Neutrophil (primary cell): Measurements from ENCODE around the gene HERPUD1.

Experiments
- H3K27ac ChIP-seq: fragments of 200-600 bp; sonication (generic); 2 replicates; pipeline ENCODE4 v1.5.1; 2016; ENCODE audit warnings: mild to moderate bottlenecking, moderate library complexity
- H3K27me3 ChIP-seq: fragments of 200-600 bp; sonication (generic); 2 replicates; pipeline ENCODE4 v1.6.0; 2016; ENCODE audit warnings: mild to moderate bottlenecking
- H3K36me3 ChIP-seq: fragments of 200-600 bp; sonication (generic); 2 replicates; pipeline ENCODE4 v1.5.1; 2017
- H3K4me1 ChIP-seq, 2 experiments: fragments of 200-600 bp in 1 of 2; sonication (generic) in 1 of 2; 1 replicate in 1 of 2; 2 replicates in 1 of 2; pipeline versions ENCODE4 v1.5.1 to v1.6.1; 2013 to 2016; ENCODE audit warnings: low read depth in 1 of 2, low read length in 1 of 2, mild to moderate bottlenecking in 1 of 2, moderate library complexity in 1 of 2; ENCODE audit not compliant: control insufficient read depth in 1 of 2, insufficient read depth in 1 of 2
- H3K4me3 ChIP-seq, 2 experiments: fragments of 200-600 bp in 1 of 2; sonication (generic) in 1 of 2; 1 replicate in 1 of 2; 2 replicates in 1 of 2; pipeline ENCODE4 v1.5.1; 2013 to 2016; ENCODE audit warnings: low read depth in 1 of 2, low read length in 1 of 2, mild to moderate bottlenecking in 1 of 2, moderate library complexity in 1 of 2
- H3K9me3 ChIP-seq: fragments of 200-600 bp; sonication (generic); 2 replicates; pipeline ENCODE4 v1.5.1; 2016
- TF ChIP-seq, protein P1 (sequence below): fragments of 200-600 bp; sonication (generic); IDR thresholded peaks from 2 replicates; pipeline ENCODE4 v1.5.1; 2016; ENCODE audit warnings: antibody characterized with exemption

Gene HERPUD1

DNA sequence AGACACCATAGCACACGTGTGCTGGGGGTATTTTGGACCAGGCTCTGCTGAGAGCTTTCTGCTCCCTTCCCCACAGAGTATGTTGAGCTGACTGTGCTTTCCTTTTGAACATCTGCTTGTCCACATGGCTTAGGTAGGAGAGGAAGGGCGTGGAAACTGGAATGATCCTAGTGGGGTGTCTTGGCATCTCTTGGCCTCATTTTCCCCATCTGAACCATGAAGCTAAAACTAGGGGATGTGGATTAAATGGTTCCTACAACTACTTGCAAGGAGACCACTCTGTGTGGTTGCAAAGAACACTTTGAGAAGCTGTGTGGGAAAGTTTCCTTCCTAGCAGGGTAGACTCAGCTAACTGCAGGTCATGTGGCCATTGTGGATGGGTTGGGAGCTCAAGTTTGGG is 50.8 kb downstream of the HERPUD1 start:
- Histone ChIP-seq H3K9me3 (no peaks in the 10 kb centered on the region), H3K27me3 (no peaks in the 10 kb centered on the region), H3K36me3 (no peaks in the 10 kb centered on the region), H3K27ac (no peak overlapping the region), H3K4me3 (no peak overlapping the region), H3K4me1 (peaks cover 6 to 20% of the 10 kb centered on the region in 2 experiments)
- TF ChIP-seq, protein P1, sequence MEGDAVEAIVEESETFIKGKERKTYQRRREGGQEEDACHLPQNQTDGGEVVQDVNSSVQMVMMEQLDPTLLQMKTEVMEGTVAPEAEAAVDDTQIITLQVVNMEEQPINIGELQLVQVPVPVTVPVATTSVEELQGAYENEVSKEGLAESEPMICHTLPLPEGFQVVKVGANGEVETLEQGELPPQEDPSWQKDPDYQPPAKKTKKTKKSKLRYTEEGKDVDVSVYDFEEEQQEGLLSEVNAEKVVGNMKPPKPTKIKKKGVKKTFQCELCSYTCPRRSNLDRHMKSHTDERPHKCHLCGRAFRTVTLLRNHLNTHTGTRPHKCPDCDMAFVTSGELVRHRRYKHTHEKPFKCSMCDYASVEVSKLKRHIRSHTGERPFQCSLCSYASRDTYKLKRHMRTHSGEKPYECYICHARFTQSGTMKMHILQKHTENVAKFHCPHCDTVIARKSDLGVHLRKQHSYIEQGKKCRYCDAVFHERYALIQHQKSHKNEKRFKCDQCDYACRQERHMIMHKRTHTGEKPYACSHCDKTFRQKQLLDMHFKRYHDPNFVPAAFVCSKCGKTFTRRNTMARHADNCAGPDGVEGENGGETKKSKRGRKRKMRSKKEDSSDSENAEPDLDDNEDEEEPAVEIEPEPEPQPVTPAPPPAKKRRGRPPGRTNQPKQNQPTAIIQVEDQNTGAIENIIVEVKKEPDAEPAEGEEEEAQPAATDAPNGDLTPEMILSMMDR = no peak

DNA sequence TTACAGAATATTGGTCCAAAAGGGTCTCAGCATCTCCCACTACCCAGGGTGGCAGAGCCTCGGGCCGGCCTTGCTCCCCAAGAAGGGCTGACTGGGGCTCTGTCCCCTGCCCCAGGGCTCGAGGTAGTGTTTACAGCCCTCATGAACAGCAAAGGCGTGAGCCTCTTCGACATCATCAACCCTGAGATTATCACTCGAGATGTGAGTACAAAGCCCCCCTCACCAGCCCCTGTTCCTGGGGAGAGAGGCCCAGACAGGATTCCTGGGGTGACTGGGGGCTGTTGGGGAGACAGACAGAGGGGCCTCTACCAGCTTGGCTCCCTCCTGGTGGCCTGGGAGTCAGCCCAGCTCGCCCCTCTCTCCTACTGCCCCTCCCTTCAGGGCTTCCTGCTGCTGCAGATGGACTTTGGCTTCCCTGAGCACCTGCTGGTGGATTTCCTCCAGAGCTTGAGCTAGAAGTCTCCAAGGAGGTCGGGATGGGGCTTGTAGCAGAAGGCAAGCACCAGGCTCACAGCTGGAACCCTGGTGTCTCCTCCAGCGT is 51.3 kb downstream of the HERPUD1 start:
- Histone ChIP-seq H3K27ac (no peak overlapping the region), H3K4me1 (peaks cover 4 to 18% of the 10 kb centered on the region in 2 experiments), H3K27me3 (no peaks in the 10 kb centered on the region), H3K36me3 (no peaks in the 10 kb centered on the region), H3K4me3 (no peak overlapping the region), H3K9me3 (no peaks in the 10 kb centered on the region)
- TF ChIP-seq, protein P1 = no peak

DNA sequence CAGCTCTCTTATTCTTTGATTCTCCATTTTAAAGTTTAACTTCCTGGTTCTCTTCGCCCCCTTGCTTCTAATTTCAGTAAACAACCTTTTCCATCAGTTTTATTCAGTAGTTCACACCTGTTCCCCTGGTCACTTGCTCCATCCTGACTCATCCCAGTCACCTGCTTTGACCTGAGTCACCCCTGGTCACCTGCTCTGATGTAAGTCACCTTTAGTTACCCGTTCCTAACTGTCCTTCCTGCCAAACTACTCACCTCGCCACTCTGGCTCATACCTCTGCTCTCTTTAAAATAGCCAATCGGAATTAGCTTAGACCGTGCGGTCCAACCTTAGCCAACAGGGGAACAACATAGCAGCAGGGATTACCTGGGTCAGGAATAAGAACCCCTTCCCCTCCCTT is 52.7 kb downstream of the HERPUD1 start:
- H3K4me3 ChIP-seq = no peak overlapping the region
- no peaks in the 10 kb centered on the region for H3K36me3 ChIP-seq
- H3K4me1 ChIP-seq = peaks cover 17 to 21% of the 10 kb centered on the region in 2 experiments
- H3K27ac ChIP-seq = no peak overlapping the region
- no peaks in the 10 kb centered on the region for H3K27me3 ChIP-seq
- no peaks in the 10 kb centered on the region for H3K9me3 ChIP-seq
- TF ChIP-seq, protein P1 = no peak

DNA sequence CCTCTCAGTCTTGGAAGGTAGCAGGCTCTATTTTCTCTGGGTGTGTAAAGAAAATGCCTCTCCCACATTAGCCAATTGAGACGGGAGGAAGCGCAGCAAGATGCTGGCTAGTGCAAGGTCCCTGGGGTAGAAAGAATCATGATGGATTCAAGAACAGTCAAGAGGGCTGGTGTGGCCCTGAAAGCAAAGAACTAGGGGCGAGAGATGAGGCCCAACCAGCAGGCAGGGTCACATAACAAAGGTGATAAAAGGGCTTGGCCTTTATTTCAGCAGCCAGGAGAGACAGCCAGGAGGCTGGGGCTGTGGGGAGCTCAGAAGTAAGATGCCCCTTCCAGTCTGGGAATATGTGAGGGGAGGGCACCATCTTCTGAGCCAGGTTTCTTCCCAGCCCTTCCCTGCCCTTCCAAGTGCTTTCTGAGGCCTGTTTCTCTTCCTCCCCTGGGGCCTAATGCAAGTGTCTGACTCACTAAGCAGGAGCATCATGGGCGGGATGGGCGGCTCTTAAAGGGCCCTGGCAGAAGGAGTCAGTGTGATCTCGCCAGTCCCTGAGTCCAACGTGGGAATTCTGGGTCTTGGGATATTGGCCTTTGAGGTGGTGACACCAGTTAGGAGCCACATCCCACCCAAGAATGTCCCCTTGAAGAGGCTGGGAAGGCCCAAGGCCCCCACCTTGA is 53.5 kb downstream of the HERPUD1 start:
- no peaks in the 10 kb centered on the region for H3K27me3 ChIP-seq
- TF ChIP-seq, protein P1 = no peak
- no peaks in the 10 kb centered on the region for H3K9me3 ChIP-seq
- no peak overlapping the region for H3K4me3 ChIP-seq
- no peak overlapping the region for H3K27ac ChIP-seq
- H3K36me3 ChIP-seq = no peaks in the 10 kb centered on the region
- H3K4me1 ChIP-seq = peaks cover 22 to 24% of the 10 kb centered on the region in 2 experiments

DNA sequence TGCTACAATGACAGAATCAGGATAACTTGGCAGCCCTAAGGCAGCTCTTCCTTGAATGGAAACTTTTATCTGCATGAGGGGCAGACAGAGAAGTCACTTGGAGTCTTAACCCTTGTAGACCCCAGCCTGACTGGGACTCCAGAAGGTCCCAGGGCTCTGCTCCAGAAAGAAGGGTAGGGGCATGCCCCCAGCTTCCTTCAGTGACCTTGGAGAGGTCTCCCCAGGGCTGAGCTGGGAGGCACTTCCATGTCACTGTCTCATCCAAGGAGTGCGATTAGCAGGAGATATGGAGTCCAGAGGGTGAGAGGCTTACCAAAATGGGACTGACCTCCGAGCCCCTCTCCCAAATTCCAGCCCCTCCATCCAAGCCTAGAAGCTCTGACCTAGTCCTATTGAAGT is 54.0 kb downstream of the HERPUD1 start:
- H3K4me3 ChIP-seq = no peak overlapping the region

More for the DNA sequence above, 54.0 kb downstream of the HERPUD1 start:
- H3K27ac ChIP-seq = no peak overlapping the region
- no peaks in the 10 kb centered on the region for H3K27me3 ChIP-seq
- H3K36me3 ChIP-seq = no peaks in the 10 kb centered on the region
- H3K9me3 ChIP-seq = no peaks in the 10 kb centered on the region
- H3K4me1 ChIP-seq = peaks cover 28 to 30% of the 10 kb centered on the region in 2 experiments
- TF ChIP-seq, protein P1 = no peak
